HG02759 (cell line): ENCODE measurements around the gene EML3.
A peak's percentile ranks its signal among the peaks of the same experiment; 100 is the strongest.
"Not testable (repeated sequence)": the region's sequence is repeated elsewhere in the genome, so short reads cannot be mapped to it uniquely, and the experiment has no call there.

Experiments used
- ATAC-seq: cut with Tn5 transposase; IDR thresholded peaks from one replicate; pipeline ENCODE4 v1.9.1; 2021; ENCODE audit warnings: mild to moderate bottlenecking, moderate library complexity; ENCODE audit not compliant: unreplicated experiment

The EML3 gene, protein sequence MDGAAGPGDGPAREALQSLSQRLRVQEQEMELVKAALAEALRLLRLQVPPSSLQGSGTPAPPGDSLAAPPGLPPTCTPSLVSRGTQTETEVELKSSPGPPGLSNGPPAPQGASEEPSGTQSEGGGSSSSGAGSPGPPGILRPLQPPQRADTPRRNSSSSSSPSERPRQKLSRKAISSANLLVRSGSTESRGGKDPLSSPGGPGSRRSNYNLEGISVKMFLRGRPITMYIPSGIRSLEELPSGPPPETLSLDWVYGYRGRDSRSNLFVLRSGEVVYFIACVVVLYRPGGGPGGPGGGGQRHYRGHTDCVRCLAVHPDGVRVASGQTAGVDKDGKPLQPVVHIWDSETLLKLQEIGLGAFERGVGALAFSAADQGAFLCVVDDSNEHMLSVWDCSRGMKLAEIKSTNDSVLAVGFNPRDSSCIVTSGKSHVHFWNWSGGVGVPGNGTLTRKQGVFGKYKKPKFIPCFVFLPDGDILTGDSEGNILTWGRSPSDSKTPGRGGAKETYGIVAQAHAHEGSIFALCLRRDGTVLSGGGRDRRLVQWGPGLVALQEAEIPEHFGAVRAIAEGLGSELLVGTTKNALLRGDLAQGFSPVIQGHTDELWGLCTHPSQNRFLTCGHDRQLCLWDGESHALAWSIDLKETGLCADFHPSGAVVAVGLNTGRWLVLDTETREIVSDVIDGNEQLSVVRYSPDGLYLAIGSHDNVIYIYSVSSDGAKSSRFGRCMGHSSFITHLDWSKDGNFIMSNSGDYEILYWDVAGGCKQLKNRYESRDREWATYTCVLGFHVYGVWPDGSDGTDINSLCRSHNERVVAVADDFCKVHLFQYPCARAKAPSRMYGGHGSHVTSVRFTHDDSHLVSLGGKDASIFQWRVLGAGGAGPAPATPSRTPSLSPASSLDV

DNA sequence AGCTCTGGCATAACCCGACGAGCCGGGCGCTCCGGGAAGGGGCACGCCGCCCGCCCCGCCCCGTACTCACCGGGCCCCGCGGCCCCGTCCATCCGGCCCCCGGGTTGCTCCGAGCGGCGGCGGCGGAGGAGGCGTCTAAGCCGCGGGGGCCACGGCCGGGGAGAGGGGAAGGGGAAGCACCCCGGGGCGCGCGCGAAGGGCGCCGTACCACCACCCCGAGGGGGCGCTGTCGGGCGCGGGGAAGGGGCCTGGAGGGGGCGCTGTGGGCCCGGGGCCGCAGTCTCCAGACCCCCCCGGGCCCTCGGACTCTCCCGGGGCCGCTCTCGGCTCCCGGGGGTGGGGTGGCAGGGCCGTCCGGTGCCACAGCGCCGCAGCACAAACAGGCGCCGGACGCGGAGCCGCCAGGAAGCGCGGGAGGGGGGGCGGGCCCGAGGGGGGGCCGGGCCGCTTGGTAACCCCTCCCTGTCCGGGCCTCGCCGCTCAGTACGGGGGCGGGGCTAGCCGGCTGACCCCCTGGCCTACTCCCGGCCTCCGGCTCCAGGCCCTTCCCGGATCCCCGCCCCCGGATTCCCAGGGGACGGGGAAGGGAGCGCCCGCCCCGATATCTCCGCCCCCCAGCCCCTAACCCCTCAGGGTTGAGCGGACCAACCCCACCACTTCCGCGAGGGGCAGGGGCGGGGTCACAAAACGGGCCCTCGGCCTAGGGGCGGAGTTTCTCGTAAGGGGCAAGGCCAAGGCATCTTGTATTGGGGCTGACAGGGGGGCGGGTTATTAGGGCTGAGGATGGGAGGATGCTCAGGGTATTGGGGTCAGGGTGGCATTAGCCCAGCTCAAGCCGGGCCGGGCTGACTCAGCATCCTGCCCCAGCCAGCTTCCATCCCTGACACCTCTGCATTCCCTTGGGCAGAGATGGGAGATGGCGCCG, at the start of gene EML3, which contains the start of gene ROM1:
TSS of gene EML3 (minus strand) at position 410 of the 925 bp plus-strand sequence. CDS start at position 92, 318 bp downstream.
TSS of gene ROM1 (plus strand) at position 892 of the 925 bp plus-strand sequence. CDS start at position 917, 25 bp downstream.
- peak; percentile 79 for ATAC-seq

DNA sequence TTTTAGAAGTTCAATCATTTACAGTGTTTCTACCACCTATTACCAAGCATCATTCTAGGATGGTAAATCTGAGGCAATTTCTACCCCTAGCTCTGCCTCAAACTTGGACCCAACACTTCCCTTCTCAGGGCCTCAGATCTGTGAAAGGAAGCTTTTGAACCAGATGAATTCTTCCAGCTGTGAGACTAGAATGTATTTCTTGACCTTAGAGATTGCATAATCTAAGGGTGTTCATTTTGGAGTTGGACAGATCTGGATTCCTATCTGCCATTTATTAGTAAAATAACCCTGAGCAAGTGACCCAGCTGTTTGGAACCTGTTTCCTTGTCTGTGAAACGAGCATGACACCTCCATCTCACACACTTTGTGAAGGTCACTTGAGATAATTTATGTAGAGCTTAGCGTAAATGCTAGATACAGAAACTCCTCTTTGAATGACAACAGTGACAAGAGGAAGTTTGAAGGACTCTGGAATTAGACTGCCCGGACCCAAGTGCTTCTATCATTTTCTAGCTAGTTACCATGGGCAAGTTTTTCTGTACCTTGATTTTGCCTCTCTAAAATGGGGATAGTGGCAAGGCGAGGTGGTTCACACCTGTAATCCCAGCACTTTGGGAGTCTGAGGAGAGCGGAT, 44.3 kb upstream of the EML3 start:
- no peak for ATAC-seq

DNA sequence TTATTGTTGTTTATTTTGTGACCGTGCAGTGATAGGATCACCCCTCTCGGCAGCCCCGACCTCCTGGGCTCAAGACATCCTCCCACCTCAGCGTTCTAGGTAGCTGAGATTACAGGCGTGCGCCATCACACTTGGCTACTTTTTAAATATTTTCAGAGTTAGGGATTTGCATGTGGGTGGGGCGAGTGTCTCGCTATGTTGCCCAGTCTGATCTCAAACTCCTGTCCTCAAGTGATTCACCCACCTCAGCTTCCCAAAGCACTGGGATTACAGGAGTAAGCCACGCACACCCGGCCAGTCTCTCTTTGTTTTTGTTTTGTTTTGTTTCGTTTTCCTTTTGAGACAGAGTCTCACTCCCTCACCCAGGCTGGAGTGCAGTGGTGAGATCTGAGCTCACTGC, 41.7 kb upstream of the EML3 start:
- no peak for ATAC-seq

DNA sequence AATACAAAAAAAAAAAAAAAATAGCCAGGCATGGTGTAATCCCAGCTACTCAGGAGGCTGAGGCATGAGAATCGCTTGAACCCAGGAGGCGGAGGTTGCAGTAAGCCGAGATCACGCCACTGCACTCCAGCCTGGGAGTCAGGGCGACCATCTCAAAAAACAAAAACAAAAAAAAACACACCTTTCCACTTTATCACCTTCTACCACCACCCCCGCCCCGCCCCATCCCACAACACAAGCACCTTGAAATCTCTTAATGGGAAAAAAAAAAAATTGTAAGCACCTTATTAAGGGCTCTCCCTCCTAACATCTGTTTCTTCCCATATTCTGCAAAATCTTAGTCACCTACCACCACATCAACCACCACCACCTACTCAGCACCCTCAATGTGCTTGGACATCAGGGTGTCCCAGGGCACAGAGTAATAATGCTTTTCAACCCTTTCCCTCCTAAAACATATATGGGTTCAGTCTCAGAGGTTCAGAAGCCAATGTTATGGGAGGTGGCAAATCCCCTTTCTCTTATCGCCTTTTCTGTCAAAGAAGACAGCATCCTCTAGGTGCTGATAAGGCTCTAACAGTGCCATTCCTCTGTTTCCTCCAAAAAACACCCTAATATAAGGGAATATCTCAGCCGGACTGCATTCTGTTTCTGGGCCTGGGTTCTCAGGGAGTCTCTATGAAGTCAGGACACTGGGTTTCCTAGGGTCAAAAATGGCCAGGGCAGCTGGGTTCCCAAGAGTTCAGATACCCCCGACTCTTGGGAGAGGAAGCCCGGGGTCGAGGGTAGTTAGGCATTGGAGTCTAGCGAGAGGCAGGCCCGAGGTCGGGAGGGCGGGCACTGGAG, 39.8 kb upstream of the EML3 start:
- no peak for ATAC-seq

DNA sequence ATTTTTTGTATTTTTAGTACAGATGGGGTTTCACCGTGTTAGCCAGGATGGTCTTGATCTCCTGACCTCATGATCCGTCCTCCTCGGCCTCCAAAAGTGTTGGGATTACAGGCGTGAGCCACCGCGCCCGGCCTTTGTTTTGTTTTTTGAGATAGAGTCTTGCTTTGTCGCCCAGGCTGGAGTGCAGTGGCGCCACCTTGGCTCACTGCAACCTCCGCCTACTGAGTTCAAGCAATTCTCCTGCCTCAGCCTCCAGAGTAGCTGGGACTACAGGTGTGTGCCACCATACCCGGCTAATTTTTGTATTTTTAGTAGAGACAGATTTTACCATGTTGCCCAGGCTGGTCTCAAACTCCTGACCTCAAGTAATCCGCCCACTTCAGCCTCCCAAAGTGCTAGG, 37.7 kb upstream of the EML3 start:
- not testable (repeated sequence) for ATAC-seq

DNA sequence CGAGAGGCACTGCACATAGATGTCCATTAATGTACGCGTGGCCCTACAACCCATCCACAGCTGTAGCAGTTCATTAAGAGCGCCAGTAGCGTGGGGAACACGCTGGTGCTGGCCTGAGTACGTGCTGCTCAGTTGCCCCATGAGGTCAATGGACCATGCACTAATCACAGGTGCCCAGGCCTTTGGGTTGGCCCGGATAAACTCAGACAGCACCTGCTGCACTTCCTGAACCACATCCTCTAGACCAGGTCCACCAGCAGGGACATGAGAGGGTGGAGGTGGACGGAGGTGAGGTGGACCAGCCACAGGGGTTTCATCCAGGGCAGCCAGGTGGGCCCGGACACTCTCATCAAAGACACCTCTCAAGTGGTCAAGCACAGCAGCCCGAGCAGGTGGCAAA, 36.9 kb upstream of the EML3 start:
- no peak for ATAC-seq

DNA sequence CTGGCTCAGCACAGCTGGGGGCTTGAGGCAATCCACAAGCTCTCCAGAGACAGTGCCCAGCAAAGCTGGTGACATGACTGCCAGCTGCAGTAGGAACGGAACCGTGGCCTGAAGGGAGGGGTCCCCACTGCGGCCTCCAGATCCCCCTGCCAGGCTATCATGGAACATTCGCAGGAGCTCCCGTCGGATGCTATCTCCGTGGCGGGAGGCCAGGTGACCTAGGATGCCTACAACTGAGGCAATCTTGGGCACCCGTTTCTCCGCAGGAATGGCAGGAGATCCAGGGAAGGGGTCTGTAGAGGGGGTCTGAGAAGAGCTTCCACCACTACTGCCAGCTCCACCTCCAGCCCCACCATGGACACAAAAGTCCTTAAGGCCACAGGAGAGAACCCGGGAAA, 36.4 kb upstream of the EML3 start:
- no peak for ATAC-seq

DNA sequence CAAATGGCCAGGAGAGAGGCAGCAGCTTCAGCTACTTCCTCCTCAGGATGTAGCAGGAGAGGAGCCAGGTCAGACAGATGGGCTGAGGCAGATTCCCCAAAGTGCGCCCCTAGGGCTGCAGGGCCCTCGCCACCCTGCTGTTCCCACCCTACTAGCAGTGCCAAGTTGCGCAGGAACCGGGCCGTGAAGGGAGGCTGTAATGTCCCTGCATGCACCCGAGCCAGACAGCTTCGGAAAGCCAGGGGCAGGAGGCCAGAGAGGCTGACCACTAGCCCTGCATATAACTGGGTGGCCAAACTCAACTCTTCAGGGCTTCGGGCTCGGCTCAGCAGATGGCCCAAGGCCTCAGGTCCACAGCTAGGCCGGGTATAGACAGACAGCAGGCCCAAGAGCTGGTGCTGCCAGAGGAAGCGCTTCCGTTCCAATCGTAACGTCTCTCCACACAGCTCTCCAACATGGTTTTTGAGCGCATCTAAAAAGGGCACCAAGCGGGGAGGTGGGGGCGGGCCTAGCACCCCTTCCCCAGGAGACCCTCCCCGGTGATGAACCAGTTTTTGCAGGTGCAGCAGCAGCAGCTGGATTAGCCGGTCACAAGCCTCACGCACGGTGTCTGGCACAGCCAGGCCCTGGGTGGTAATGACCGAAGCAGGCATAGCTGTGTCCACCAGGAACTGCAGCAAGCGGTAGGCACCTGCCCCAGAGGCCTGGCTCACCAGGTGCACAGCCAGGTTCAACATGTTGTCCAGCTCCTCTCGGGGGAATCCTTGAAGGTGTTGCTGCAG, 35.8 kb upstream of the EML3 start:
- ATAC-seq: no peak

DNA sequence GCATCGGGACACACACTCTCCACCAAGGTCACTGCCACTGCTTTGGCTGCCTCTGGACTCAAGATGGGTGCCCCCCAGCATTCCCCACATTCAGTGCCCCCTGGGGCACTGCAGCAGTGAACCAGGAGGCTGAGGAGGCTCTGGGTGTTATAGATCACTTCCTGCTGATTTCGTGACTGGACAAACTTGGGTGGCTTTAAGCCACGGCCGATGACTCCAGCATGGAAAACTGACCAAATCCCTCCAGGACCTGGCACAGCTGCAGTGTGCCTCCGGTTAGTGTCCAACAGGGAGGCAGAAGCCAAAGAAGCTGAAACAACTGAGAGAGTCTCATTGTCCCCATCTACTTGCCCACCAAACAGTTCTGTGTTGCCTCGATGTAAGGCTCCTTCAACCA, 35.0 kb upstream of the EML3 start:
- ATAC-seq: no peak

DNA sequence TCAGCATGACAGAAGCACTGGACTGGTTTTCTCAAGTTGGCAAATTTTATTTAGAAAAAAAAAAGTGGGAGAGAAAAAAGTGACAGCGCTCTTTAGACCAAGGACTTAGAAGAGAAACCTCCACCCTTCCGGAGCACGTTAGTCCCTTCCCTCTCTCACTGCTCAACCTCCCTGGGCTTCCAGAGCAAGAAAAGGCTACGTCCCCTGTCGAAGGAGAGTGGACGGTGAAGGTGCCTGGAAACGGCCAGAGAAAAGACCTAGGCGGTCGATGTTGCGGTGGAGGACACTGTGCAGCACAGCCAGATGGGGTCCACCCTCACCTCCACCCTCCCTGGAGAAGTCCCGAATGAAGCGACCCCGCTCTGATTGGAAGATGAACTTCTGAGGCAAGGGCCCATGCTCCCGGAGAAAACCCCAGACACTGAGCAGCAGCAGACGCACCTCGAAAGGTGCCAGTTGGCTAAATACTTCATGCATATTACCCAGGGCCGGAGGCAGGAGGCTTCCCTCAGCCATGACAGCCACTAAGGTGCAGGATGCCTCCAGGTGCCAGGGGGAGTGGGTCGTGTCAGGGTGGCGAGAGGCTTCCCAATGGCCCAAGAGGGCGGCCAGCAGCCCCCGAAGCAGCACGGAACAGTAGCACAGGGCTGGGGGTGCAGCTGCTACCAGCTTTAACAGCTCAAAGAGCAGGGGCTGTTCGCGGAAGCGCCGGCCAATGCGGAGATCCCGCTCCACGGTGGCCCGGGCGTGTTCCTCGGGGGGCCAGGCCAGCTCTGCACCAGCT, 34.4 kb upstream of the EML3 start:
- ATAC-seq: no peak

DNA sequence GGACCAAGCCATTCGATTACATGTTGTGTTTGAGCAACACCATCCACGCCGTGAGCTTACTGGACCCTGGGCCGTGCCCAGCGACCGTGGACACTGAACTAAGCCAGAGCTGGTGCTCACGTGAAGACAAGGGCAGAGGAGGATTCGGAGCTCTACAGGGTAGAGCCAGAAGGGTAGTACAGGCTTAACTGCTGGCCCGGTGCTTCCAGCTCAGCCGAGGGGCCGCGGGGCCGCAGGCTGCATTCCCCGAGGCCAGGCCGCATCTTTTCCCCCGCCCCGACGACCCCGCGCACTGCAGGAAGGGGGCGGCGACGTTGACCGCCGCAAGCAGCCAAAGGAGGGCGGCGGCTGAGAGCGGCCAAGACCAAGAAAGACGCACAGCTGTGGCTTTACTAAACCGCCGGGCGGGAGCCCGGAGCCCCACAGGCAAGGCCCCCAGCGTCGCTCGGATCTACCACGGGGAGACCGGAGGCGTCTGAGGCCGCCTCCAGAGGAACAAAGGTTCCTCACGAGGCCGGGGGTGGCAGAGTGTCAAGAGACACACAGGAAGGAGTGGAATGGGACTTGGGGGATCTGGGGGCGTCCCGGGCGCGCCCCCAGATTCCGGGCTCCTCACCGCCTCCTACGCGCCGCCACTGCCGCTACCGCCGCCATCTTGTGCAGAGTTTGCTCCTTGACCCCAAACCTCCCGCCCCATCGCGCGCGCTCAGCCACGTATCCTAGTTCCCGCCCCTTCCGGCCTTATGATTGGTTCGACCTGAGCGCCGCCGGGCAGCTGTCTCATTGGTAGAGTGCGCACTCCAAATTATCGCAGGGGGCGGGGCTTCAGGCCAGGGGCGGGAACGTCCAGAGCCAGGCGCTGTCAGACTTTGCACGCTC, 33.6 kb upstream of the EML3 start, which contains the start of gene GANAB:
TSS of gene GANAB (minus strand) at position 668 of the 879 bp plus-strand sequence. CDS start at position 654, 14 bp downstream.
- ATAC-seq: peak; percentile 94

DNA sequence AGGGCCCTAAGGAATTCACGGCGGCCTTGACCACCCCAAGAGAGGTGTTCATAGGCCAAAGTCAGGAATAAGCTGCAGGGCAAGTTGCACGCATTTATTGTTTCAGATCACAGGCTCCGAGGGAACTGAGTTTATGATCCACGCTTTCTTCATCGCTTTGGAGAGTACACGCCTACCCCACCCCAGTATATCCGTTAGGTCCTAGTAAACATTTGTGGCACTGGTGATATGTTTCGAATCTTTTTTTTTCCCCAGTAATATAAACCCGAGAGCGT, 33.0 kb upstream of the EML3 start:
- ATAC-seq: peak; percentile 4

DNA sequence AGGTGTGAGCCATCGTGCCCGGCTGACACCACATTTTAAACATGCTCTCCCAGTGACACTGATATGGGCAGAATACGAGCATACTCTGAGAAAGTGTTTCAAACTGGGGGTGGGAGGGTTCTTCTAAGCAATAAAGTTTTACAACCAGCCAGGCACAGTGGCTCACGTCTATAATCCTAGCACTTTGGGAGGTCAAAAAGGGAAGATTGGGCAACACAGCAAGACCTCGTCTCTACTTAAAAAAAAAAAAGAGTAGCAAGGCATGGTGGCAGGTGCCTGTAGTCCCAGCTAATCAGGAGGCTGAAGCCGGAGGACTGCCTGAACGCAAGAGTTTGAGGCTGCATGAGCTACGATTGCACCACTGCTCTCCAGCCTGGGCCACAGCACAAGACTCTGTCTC, 31.6 kb upstream of the EML3 start:
- no peak for ATAC-seq

DNA sequence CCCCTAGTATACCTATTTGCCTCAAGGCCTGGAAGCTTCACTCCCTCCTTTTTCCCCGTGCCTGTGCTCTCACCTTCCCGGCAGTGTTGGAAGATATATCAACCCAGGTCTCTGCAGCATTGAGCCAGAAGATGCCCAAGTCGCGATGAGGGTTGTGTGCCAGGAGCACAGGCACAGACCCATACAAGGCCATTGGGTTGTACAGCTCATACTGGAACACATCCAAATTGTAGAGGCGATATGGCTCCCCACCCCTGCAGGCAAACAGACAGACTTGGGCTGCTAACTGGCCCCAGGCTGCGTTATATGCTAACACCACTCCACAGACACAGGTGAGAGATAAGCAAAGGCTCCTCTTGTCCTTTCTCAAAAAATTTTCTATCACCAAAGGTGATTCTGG, 19.9 kb upstream of the EML3 start:
- ATAC-seq: no peak

DNA sequence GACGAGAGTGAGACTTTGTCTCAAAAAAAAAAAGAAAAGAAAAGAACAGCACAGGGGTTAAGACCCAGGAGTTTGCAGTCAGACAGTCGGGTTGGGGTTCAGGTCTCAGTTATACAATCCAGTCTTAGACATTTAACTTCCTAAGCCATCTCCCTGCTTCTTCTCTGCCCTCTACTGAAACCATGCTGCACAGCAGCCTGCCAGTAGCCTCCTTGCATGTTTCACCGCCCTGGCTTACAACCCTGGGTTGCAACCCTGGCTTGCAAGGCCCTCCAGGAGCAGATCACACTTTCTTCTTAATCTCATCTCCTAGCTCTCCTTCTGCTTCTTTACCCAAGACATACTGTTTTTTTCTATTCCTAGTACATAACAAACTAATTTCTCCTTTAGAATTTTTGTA, 15.1 kb upstream of the EML3 start:
- no peak for ATAC-seq

DNA sequence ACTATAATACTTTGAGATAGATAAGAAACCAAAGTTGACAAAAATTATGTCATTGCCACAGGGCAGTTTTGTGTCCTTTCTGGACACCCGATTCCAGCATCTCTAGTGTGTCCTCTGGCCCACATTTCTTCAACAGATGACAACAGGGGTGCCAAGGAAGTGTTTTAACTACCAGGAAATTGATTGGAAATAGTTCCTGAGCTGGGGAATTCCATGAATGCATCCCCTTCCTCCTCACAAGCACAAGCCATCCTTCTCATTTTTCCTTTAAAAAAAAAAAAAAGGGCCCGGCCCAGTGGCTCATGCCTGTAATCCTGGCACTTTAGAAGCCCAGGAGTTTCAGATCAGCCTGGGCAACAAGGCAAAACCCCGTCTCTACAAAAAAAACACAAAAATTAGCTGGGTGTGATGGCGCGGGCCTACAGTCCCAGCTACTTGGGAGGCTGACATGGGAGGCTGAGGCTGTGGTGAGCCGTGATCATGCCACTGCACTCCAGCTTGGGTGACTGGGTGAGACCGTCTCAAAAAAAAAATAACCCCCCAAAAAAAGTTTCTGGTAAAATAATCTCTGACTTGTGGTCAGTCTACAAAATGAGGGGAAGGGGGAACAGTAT, 10.0 kb upstream of the EML3 start:
- no peak for ATAC-seq
